Stimulated activated naive CD8-positive, alpha-beta T cell treated with anti-CD3 and anti-CD28 coated beads, Interleukin-15, Interleukin-2, amounts not matched to agents 100 U/mL and 50 U/mL, for 24 hours (primary cell): Measurements from ENCODE around the gene ARHGAP6.
"Not testable (repeated sequence)": the region's sequence is repeated elsewhere in the genome, so short reads cannot be mapped to it uniquely, and the experiment has no call there.

Experiments
- ATAC-seq: fragments of 150-1000 bp; cut with Tn5 transposase; one replicate; pipeline ENCODE4 v1.10.0; 2021
- DNase-seq: peaks from one replicate; pipeline ENCODE4 v3.0.0; 2021

The ARHGAP6 gene

GRCh38 chrX:11395859-11396258 lies 269.9 kb downstream of the ARHGAP6 start:
- DNase-seq: no peak

DNA sequence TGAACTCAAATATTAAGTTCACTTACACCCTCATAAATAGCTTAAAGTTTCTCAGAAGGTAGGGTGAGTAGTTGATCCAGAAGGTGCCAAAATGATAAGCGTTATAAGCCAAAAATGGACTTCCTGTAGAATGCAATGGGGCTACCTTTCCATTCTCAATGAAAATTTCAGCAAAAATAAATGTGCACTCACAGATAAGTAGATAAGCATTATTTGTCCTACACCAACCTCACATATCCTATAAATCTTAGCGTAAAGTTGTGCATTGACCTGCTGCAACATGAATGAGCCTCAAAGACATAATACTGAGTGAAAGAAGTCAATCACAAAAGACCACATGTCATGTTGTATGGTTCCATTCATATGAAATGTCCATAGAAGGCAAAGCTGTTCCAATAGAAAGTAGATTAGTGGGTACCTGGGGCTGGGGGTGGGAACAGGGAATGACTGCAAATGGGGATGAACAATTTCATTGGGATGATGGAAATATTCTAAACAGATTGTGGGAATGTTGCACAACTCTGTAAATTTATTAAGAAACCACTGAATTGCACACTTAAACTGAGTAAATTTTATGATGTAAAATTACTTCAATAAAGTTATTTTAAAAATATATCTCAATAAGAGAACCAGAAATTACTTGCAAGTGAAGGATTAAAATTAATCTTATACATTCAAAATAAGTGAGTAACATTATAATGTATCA lies 271.6 kb downstream of the ARHGAP6 start:
- DNase-seq: no peak
- no peak for ATAC-seq

More at GRCh38 chrX:11395859-11396258, 269.9 kb downstream of the ARHGAP6 start:
- ATAC-seq: no peak

GRCh38 chrX:11386812-11387211 lies 278.9 kb downstream of the ARHGAP6 start:
- DNase-seq (no peak), ATAC-seq (no peak)

GRCh38 chrX:11386001-11386523 lies 279.7 kb downstream of the ARHGAP6 start:
- DNase-seq (no peak), ATAC-seq (no peak)

- ATAC-seq (no peak), DNase-seq (no peak)
These were observed 282.8 kb downstream of the ARHGAP6 start for GRCh38 chrX:11382930-11383329.

- ATAC-seq (no peak), DNase-seq (no peak)
These were observed 284.3 kb downstream of the ARHGAP6 start for GRCh38 chrX:11381464-11381863.

DNA sequence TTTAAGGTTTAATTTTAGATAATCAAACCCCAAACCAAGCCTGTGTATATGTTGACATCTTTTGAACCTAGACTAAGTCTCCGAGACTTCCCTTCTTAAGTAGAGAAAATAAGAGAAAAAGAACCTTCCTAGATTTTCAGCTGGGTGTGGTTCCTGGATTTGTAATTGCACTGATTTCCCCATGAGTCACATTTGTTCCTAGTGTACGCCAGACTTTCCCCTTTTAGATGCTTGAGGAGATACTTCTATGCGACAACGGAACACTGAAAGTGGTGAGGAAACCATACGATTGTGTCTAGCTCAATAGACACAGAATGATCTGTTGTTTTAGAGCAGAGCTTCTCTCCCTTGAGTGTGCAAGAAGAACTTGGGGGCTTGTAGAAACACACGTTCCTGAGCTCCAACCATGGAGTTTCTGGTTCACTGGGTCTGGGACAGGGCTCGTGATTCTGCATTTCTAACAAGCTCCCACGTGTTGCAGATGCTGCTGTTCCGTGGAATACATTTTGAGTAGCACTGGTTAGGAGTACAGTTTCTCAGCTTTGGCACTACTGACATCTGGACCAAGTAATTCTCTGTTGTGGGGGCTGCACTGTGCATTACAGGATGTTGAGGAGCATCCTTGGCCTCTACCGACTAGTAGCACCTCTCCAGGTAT lies 285.4 kb downstream of the ARHGAP6 start:
- ATAC-seq: no peak
- DNase-seq: no peak

- DNase-seq: no peak
- ATAC-seq: no peak
These were observed 289.6 kb downstream of the ARHGAP6 start for GRCh38 chrX:11376163-11376562.

DNA sequence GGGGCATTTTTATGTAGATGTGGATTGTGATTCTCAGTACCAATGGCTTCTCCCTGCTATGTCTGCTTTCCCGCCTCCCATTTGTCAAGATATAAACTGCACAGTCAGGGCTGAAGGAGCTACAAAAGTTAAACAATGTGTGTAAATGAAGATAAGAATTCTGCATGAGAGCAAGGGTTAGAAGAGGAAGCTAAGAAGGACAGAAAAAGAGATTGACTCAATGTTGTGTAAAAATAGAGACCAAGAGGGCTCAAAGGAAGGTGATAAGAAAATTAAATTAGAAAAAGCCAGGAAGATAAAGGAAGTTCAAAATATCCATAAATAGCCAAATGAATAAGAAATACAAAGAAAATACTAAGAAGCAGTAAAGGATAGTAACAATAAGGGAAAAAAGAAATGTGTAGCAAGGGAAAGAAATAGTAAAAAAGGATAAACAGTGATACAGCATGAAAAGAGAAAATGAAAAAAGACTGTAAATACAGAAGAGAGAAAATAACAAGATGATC lies 290.1 kb downstream of the ARHGAP6 start:
- ATAC-seq: no peak

GRCh38 chrX:11374570-11374969 lies 291.1 kb downstream of the ARHGAP6 start:
- ATAC-seq: no peak
- no peak for DNase-seq

More for the DNA sequence above, 290.1 kb downstream of the ARHGAP6 start:
- DNase-seq: no peak

- ATAC-seq (no peak), DNase-seq (no peak)
These were observed 294.6 kb downstream of the ARHGAP6 start for GRCh38 chrX:11371106-11371505.

GRCh38 chrX:11367609-11368430 lies 297.9 kb downstream of the ARHGAP6 start:
- ATAC-seq: no peak
- no peak for DNase-seq

GRCh38 chrX:11366998-11367595 lies 298.6 kb downstream of the ARHGAP6 start:
- DNase-seq: no peak
- no peak for ATAC-seq

- no peak for DNase-seq
- ATAC-seq: no peak
These were observed 300.3 kb downstream of the ARHGAP6 start for GRCh38 chrX:11365426-11365825.

- ATAC-seq: no peak
- no peak for DNase-seq
These were observed 300.9 kb downstream of the ARHGAP6 start for GRCh38 chrX:11364835-11365234.

- ATAC-seq, DNase-seq: not testable (repeated sequence)
These were observed 301.9 kb downstream of the ARHGAP6 start for GRCh38 chrX:11363825-11364224.

DNA sequence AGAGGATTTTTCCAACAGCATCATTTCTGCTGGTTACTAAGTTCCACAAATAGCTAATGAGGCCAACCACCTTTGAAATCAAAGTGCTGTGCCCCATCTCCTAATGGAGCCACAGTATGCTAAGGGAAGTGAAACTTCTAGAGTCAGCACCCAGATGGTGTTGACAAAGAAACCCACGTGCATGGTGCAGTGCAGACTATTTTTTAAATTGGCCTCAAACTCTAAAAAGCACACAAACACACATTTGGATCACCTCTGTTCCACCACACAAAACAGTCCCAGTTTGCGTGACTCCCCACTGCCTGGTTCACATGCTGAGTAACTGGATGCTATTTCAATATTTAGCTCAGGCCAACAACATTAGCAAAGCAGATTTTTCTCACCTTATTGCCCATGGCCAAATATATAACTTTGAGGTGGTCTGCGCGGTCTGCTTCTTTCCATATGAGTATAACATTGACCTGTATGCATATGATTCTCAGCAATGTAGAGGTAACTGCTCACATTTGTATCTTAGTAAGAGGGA lies 302.6 kb downstream of the ARHGAP6 start:
- no peak for DNase-seq
- no peak for ATAC-seq

GRCh38 chrX:11361666-11362065 lies 304.1 kb downstream of the ARHGAP6 start:
- ATAC-seq, DNase-seq: not testable (repeated sequence)

DNA sequence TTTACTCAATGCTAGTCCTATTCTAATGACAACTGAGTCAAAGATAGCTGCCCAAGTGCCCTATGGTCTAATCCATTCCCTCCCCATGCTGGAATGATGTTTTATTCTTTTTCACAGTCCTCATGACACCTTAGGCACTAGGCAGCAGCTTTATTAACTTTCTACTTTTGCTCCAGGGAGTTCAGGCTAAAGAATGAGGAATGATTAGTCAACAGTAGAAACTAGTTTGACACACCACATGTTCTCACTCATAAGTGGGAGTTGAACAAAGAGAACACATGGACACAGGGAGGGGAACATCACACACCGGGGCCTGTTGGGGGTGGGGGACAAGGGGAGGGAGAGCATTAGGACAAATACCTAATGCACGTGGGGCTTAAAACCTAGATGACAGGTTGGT lies 309.8 kb downstream of the ARHGAP6 start:
- ATAC-seq, DNase-seq: not testable (repeated sequence)

GRCh38 chrX:11355259-11355909 lies 310.3 kb downstream of the ARHGAP6 start:
- no peak for DNase-seq
- no peak for ATAC-seq

DNA sequence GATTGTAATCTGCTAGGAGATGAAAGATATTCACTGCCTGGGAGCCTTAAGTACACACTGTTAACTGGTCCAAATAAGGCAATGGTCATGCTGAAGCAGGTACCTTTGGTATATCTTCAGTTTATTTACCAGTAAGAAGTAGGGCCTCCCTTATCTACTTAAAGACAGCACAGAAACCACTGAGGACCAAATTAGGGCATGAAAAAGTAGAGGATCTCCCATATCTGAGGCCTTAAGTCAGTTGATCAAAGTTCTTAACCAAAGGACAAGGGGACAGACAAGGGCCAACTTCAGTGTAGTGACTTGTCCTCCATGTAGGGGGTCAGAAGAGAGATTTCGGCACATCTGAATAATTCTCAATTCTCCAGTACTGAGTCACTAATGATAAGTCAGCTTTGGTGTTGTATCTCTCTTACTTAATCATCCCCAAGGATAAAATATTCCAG lies 313.4 kb downstream of the ARHGAP6 start:
- DNase-seq: no peak
- ATAC-seq: no peak
